Measurements from ENCODE around the gene CREB3L1. TPM values are rescaled to one million over a fixed set of nuclear protein-coding genes. Genes with fewer than 3 reads are reported as not detected.

Gene CREB3L1
- not detected in 2 replicates for total RNA-seq

GRCh38 chr11:46277622-46278386, at the start of gene CREB3L1:
CREB3L1 (plus strand) TSS chr11:46277662; CDS start chr11:46278112, 450 bp downstream.
- Mint-ChIP-seq H3K4me3 (peak within 1 kb of the TSS; percentile 32), H3K9me3 (no peaks in the 10 kb centered on the region), H3K36me3 (ENCODE audit: low read depth) (no peaks in the 10 kb centered on the region), H3K4me1 (peaks cover 6% of the 10 kb centered on the region), H3K27ac (no peak within 1 kb of the TSS), H3K27me3 (peaks cover 38% of the 10 kb centered on the region)
- intact Hi-C loops (cut with micrococcal nuclease) = no loop called here
- DNase-seq (no peak), ATAC-seq (ENCODE audit: low read depth) (no peak)
- TF ChIP-seq CTCF (IDR thresholded peaks at IDR 0.05) = no peak
- ChIA-PET CTCF (no interaction called here), POLR2A (no interaction called here)

- Mint-ChIP-seq H3K4me1 (no peaks in the 10 kb centered on the region), H3K27ac (no peak overlapping the region), H3K27me3 (peaks cover 42% of the 10 kb centered on the region), H3K9me3 (peaks cover 4% of the 10 kb centered on the region), H3K36me3 (ENCODE audit: low read depth) (no peaks in the 10 kb centered on the region), H3K4me3 (no peak overlapping the region)
- DNase-seq (no peak), ATAC-seq (ENCODE audit: low read depth) (no peak)
- intact Hi-C loops (cut with micrococcal nuclease) = no loop called here
- TF ChIP-seq CTCF (IDR thresholded peaks at IDR 0.05) = no peak
- ChIA-PET CTCF (no interaction called here), POLR2A (no interaction called here)
These were observed 48.2 kb upstream of the CREB3L1 start for GRCh38 chr11:46229230-46229629.

- Mint-ChIP-seq H3K36me3 (ENCODE audit: low read depth) (no peaks in the 10 kb centered on the region), H3K27ac (no peak overlapping the region), H3K4me1 (peaks cover 20% of the 10 kb centered on the region), H3K9me3 (peaks cover 6% of the 10 kb centered on the region), H3K27me3 (peaks cover 47% of the 10 kb centered on the region), H3K4me3 (no peak overlapping the region)
- TF ChIP-seq CTCF (IDR thresholded peaks at IDR 0.05) = no peak
- CTCF ChIA-PET = interaction anchor here (0.6 kb wide), 1 partner anchor 291 kb away, joined by 3 read pairs; no protein-coding TSS in a partner anchor
- POLR2A ChIA-PET = no interaction called here
- intact Hi-C loops (cut with micrococcal nuclease) = no loop called here
- ATAC-seq (ENCODE audit: low read depth) (no peak), DNase-seq (no peak)
These were observed 43.2 kb upstream of the CREB3L1 start for GRCh38 chr11:46234311-46234710.

- intact Hi-C loops (cut with micrococcal nuclease) = loop anchor here (5.0 kb wide), 1 partner anchor 114 kb away; the partner anchor contains the start of gene PHF21A
- TF ChIP-seq CTCF (IDR thresholded peaks at IDR 0.05) = no peak
- ChIA-PET POLR2A (no interaction called here), CTCF (no interaction called here)
- peaks cover 21% of the 10 kb centered on the region for H3K4me1 Mint-ChIP-seq
- ATAC-seq (ENCODE audit: low read depth) (no peak), DNase-seq (no peak)
- no peaks in the 10 kb centered on the region for H3K36me3 Mint-ChIP-seq (ENCODE audit: low read depth)
- H3K27me3 Mint-ChIP-seq = peaks cover 45% of the 10 kb centered on the region
- peaks cover 6% of the 10 kb centered on the region for H3K9me3 Mint-ChIP-seq
- H3K4me3 Mint-ChIP-seq = no peak overlapping the region
- H3K27ac Mint-ChIP-seq = no peak overlapping the region
These were observed 41.4 kb upstream of the CREB3L1 start for GRCh38 chr11:46235777-46236688.

GRCh38 chr11:46236918-46237247, 40.6 kb upstream of the CREB3L1 start:
- Mint-ChIP-seq H3K9me3 (peaks cover 6% of the 10 kb centered on the region), H3K36me3 (ENCODE audit: low read depth) (no peaks in the 10 kb centered on the region), H3K4me3 (peak overlapping the region; percentile 77), H3K27ac (no peak overlapping the region), H3K4me1 (peaks cover 21% of the 10 kb centered on the region), H3K27me3 (peaks cover 44% of the 10 kb centered on the region)
- DNase-seq = no peak
- POLR2A ChIA-PET = no interaction called here
- intact Hi-C loops (cut with micrococcal nuclease) = loop anchor here (5.0 kb wide), 1 partner anchor 115 kb away; the partner anchor contains the start of gene PHF21A
- CTCF ChIA-PET = no interaction called here
- ATAC-seq (ENCODE audit: low read depth) = no peak
- TF ChIP-seq CTCF (IDR thresholded peaks at IDR 0.05) = no peak
